Ascending aorta (tissue), 2 donors: ENCODE data around the gene PLEKHM2. TPM values are rescaled to one million over a fixed set of nuclear protein-coding genes. Genes with fewer than 3 reads are reported as not detected.

Experiments
- DNase-seq, 2 donors: peaks; one replicate each; pipeline ENCODE4 v3.0.0-alpha.2; 2019; ENCODE audit warnings: low spot score in 2 of 2
- H3K27ac ChIP-seq, 2 donors: fragments of 200-600 bp; sonication (generic); one replicate each; pipeline ENCODE4 v1.5.1; 2016 to 2017; ENCODE audit warnings: mild to moderate bottlenecking in 1 of 2
- H3K27me3 ChIP-seq: fragments of 200-600 bp; sonication (generic); one replicate; pipeline ENCODE4 v1.5.1; 2017
- H3K36me3 ChIP-seq, 2 donors: fragments of 200-600 bp; sonication (generic); one replicate each; pipeline ENCODE4 v1.5.1; 2016
- H3K4me1 ChIP-seq, 2 donors: fragments of 200-600 bp; sonication (generic); one replicate each; pipeline ENCODE4 v1.5.1; 2016 to 2017; ENCODE audit warnings: mild to moderate bottlenecking in 1 of 2
- H3K4me3 ChIP-seq, 2 donors: fragments of 200-600 bp; sonication (generic); one replicate each; pipeline ENCODE4 v1.5.1; 2016 to 2017; ENCODE audit warnings: mild to moderate bottlenecking in 1 of 2
- H3K9me3 ChIP-seq, 2 donors: fragments of 200-600 bp; sonication (generic); one replicate each; pipeline ENCODE4 v1.5.1; 2016
- intact Hi-C: fragments of 100-400 bp; cut with DNase I; formaldehyde crosslinking; loops from one replicate; pipeline ENCODE4 v1.15.1; 2023
- total RNA-seq: library from RNA; depleted of rRNA; stranded (reverse); fragments of >200 nt; gene quantifications from one replicate; pipeline ENCODE4 v1.1.0, GENCODE V29; 2016
- TF ChIP-seq, protein P1 (sequence below), 3 experiments: fragments of 200-600 bp in 2 of 3; fragments of 450-650 bp in 1 of 3; sonication (generic) in 2 of 3; IDR thresholded peaks; one replicate each; pipeline ENCODE4 v1.5.1; 2016 to 2019; ENCODE audit warnings: antibody characterized with exemption in 3 of 3, mild to moderate bottlenecking in 1 of 3, moderate library complexity in 1 of 3

PLEKHM2 gene
- total RNA-seq, 1 donor from 2014 or later, result 129 TPM

DNA sequence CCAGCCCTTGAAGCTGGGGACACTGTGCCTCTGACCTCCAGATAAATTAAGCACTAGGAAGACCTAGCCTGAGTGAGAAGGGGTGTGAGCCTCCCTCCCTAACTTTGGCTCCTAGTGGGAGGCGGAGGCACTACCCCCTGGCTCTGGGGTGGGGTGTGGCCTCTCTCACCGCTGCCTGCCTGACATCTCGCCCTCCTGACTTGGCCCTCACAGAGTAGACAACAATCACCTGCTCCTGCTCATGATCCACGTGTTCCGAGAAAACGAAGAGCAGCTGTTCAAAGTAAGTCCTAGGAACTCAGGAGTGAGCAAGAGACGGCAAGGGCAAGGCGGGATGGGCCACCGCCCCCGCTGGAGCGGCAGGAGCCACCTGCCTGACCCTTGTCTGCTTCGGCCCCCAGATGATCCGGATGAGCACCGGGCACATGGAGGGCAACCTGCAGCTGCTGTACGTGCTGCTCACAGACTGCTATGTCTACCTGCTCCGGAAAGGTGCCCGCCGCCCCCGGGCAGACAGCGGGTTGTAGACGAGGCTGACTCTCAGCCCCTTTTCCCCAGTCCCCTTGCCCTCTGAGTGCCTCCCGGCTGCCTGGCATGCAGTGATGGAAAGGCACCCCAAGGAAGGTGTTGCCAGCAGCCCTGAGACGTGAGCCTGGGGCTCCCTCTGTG is 43.9 kb downstream of the PLEKHM2 start:
- Histone ChIP-seq H3K36me3 (peaks cover 94 to 97% of the 10 kb centered on the region in 2 donors), H3K4me3 (no peak overlapping the region), H3K4me1 (no peaks in the 10 kb centered on the region), H3K27me3 (no peaks in the 10 kb centered on the region), H3K9me3 (no peaks in the 10 kb centered on the region), H3K27ac (no peak overlapping the region)
- no peak for DNase-seq
- intact Hi-C loops, result no loop called here
- TF ChIP-seq, protein P1, sequence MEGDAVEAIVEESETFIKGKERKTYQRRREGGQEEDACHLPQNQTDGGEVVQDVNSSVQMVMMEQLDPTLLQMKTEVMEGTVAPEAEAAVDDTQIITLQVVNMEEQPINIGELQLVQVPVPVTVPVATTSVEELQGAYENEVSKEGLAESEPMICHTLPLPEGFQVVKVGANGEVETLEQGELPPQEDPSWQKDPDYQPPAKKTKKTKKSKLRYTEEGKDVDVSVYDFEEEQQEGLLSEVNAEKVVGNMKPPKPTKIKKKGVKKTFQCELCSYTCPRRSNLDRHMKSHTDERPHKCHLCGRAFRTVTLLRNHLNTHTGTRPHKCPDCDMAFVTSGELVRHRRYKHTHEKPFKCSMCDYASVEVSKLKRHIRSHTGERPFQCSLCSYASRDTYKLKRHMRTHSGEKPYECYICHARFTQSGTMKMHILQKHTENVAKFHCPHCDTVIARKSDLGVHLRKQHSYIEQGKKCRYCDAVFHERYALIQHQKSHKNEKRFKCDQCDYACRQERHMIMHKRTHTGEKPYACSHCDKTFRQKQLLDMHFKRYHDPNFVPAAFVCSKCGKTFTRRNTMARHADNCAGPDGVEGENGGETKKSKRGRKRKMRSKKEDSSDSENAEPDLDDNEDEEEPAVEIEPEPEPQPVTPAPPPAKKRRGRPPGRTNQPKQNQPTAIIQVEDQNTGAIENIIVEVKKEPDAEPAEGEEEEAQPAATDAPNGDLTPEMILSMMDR (IDR thresholded peaks at IDR 0.05), result no peak

DNA sequence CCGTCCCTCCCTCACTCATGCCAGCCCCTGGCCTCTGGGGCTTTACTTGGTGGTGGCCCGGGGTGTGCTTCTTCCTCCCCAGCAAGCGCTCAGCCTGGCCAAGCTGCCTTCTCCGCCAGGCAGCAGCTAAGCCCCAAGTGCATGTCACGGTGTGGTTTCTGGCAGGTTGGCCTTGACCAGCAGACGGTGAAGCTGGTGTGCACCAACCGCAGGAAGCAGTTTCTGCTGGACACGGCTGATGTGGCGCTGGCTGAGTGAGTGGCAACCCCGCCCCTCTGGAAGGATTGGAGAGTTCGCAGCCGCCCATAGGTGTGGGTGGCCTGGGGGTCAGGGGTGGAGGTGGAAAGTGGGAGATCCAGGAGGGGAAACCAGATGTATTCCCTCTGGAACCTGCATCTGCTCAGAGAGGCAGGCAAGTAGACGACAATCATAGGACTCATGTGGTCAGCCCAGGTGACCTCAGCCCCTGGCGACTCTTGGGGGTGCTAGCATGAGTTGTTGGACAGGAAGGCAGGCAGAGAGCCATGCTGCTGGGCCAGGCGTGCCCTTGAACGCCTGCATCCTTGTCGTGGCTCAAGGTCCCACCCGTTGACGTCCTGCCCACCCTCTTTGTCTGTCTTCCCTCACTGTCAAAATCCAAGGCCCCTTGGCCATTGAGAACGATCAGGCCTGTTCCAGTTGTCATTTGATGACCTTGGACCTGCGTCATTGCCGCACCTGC is 45.0 kb downstream of the PLEKHM2 start:
- Histone ChIP-seq H3K9me3 (no peaks in the 10 kb centered on the region), H3K4me1 (no peaks in the 10 kb centered on the region), H3K36me3 (peaks cover 96% of the 10 kb centered on the region in 2 donors), H3K27ac (no peak overlapping the region), H3K27me3 (no peaks in the 10 kb centered on the region), H3K4me3 (no peak overlapping the region)
- TF ChIP-seq, protein P1 (IDR thresholded peaks at IDR 0.05), result no peak
- intact Hi-C loops, result no loop called here
- no peak for DNase-seq

DNA sequence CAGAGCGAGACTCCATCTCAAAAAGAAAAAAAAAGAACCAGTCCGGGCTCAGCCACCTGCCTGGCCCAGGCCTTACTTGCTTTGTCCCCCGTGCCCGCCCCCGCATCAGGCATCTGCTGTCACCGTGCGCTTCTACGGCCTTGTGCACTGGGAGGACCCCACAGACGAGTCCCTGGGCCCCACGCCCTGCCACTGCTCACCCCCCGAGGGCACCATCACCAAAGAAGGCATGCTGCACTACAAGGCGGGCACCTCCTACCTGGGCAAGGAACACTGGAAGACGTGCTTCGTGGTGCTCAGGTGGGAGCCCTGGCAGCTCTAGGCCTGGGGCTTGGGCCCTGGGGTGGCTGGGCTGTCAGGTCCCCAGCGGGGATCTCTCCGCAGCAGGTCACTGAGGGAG is 46.3 kb downstream of the PLEKHM2 start:
- intact Hi-C loops, result no loop called here
- TF ChIP-seq, protein P1 (IDR thresholded peaks at IDR 0.05), result no peak
- no peak for DNase-seq
- Histone ChIP-seq H3K4me1 (peaks cover 0 to 3% of the 10 kb centered on the region in 2 donors), H3K27ac (no peak overlapping the region), H3K4me3 (no peak overlapping the region), H3K27me3 (no peaks in the 10 kb centered on the region), H3K9me3 (no peaks in the 10 kb centered on the region), H3K36me3 (peaks cover 89 to 95% of the 10 kb centered on the region in 2 donors)

DNA sequence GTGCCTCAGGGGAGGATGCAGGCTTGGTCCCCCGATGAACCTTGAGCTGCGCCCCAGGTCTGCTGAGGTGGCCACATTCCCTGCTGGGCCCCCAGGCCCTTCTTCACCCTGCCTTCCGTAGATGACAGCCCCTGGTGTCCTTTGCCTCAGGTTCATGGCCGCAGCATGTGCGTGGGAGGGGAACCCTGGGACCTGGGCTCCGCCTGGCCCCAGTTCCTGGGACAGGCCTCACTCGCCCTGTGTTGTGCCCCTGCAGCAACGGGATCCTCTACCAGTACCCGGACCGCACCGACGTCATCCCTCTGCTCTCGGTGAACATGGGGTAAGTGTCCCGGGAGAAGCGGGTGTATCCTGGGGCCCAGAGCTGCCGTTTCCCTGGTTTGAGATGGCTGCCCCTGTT is 46.8 kb downstream of the PLEKHM2 start:
- H3K36me3 ChIP-seq, result peaks cover 84 to 90% of the 10 kb centered on the region in 2 donors
- no peak for DNase-seq
- intact Hi-C loops, result no loop called here

DNA sequence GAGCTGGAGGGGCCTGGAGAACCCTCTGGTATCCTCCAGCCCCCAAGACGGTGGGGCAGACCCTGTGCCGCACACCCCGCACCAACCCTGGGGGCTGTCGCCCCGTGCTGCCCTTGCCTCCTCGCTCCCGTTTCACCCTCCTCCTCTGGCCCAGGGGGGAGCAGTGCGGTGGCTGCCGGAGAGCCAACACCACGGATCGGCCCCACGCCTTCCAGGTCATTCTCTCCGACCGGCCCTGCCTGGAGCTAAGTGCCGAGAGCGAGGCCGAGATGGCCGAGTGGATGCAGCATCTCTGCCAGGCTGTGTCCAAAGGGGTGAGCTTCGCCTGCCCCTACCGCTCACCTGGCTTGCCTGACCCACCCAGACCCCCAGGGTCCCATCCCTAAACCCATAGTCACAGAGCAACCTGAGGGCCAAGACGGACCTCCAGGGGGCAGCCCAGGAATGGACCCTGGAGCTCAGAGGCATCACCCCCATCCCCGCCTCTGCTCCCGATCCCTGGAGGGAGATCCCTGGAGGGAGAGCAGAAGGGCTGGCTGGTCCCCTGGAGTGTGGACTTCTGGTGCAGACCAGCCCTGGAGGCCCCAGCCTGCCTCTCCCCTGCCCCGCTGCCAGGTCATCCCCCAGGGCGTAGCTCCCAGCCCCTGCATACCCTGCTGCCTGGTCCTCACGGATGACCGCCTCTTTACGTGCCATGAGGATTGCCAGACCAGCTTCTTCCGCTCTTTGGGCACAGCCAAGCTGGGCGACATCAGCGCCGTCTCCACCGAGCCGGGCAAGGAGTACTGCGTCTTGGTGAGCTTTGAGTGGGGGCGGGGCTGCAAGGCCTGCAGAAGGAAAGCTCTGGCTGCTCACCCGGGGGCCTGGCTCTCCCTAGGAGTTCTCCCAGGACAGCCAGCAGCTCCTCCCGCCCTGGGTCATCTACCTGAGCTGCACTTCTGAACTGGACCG is 47.9 kb downstream of the PLEKHM2 start:
- Histone ChIP-seq H3K9me3 (no peaks in the 10 kb centered on the region), H3K4me3 (no peak overlapping the region), H3K27me3 (no peaks in the 10 kb centered on the region), H3K36me3 (peaks cover 73 to 79% of the 10 kb centered on the region in 2 donors), H3K27ac (peak overlapping the region in 1 of 2 donors; percentile 17), H3K4me1 (peaks cover 15 to 19% of the 10 kb centered on the region in 2 donors)
- TF ChIP-seq, protein P1 (IDR thresholded peaks at IDR 0.05), result no peak
- intact Hi-C loops, result no loop called here
- DNase-seq, result no peak

More for the DNA sequence above, 46.8 kb downstream of the PLEKHM2 start:
- Histone ChIP-seq H3K27me3 (no peaks in the 10 kb centered on the region), H3K27ac (no peak overlapping the region), H3K4me1 (peaks cover 5 to 9% of the 10 kb centered on the region in 2 donors), H3K9me3 (no peaks in the 10 kb centered on the region), H3K4me3 (no peak overlapping the region)
- TF ChIP-seq, protein P1 (IDR thresholded peaks at IDR 0.05), result no peak
